GM19043 (cell line): ENCODE data around the gene JTB.
"Not testable (repeated sequence)": the region's sequence is repeated elsewhere in the genome, so short reads cannot be mapped to it uniquely, and the experiment has no call there.

Experiments
- ATAC-seq: cut with Tn5 transposase; IDR thresholded peaks from one replicate; pipeline ENCODE4 v1.9.1; 2021; ENCODE audit warnings: low read depth; ENCODE audit not compliant: unreplicated experiment

Gene JTB

GRCh38 chr1:153977250-153978240 lies at the start of gene JTB:
Gene JTB, minus strand, starts transcription at chr1:153977674. Its CDS starts 422 bp downstream, at chr1:153977252.
- no peak for ATAC-seq

- ATAC-seq = no peak
These were observed 42.5 kb upstream of the JTB start for GRCh38 chr1:154019940-154020339.

GRCh38 chr1:154019269-154019668 lies 41.8 kb upstream of the JTB start:
- ATAC-seq = no peak

GRCh38 chr1:154014154-154014907 lies 36.9 kb upstream of the JTB start:
- ATAC-seq = no peak

GRCh38 chr1:154012543-154012942 lies 35.1 kb upstream of the JTB start:
- not testable (repeated sequence) for ATAC-seq

- no peak for ATAC-seq
These were observed 34.7 kb upstream of the JTB start for GRCh38 chr1:154012129-154012528.

- ATAC-seq = no peak
These were observed 28.7 kb upstream of the JTB start for GRCh38 chr1:154006136-154006535.

- ATAC-seq = no peak
These were observed 22.9 kb upstream of the JTB start for GRCh38 chr1:154000420-154000819.

GRCh38 chr1:153996882-153997281 lies 19.4 kb upstream of the JTB start:
- ATAC-seq = not testable (repeated sequence)

GRCh38 chr1:153995640-153996039 lies 18.2 kb upstream of the JTB start:
- no peak for ATAC-seq

GRCh38 chr1:153995202-153995601 lies 17.7 kb upstream of the JTB start:
- ATAC-seq = no peak

- no peak for ATAC-seq
These were observed 14.3 kb upstream of the JTB start for GRCh38 chr1:153991806-153992205.

- ATAC-seq = no peak
These were observed 13.7 kb upstream of the JTB start for GRCh38 chr1:153991151-153991630.

- peak; percentile 55 for ATAC-seq
These were observed 13.1 kb upstream of the JTB start, which contains the start of gene RPS27 for GRCh38 chr1:153990468-153991150. Gene RPS27, plus strand, starts transcription at chr1:153990762. Its CDS starts 35 bp downstream, at chr1:153990797.

- no peak for ATAC-seq
These were observed 10.1 kb upstream of the JTB start for GRCh38 chr1:153987621-153988020.

- ATAC-seq = no peak
These were observed 8.7 kb upstream of the JTB start, which contains the start of gene RAB13 for GRCh38 chr1:153985941-153986761. Gene RAB13, minus strand, starts transcription at chr1:153986339. Its CDS starts 103 bp downstream, at chr1:153986236.

GRCh38 chr1:153985341-153985912 lies 8.0 kb upstream of the JTB start:
- no peak for ATAC-seq

GRCh38 chr1:153984123-153984894 lies 6.8 kb upstream of the JTB start:
- ATAC-seq = no peak
